Body of pancreas (tissue), 4 donors: ENCODE measurements around the gene PSD2.

Experiments used
- CTCF ChIP-seq, 7 experiments: fragments of 450-650 bp in 4 of 7; fragments of 200-600 bp in 3 of 7; sonication (generic) in 3 of 7; IDR thresholded peaks; one replicate each; pipeline ENCODE4 v1.5.1; 2016 to 2019; ENCODE audit warnings: antibody characterized with exemption in 7 of 7
- POLR2A ChIP-seq, 3 donors: fragments of 450-650 bp; IDR thresholded peaks; one replicate each; pipeline ENCODE4 v1.6.1; 2016; ENCODE audit warnings: antibody characterized with exemption in 3 of 3, mild to moderate bottlenecking in 2 of 3

GRCh38 chr5:139747583-139748504 lies 47.8 kb upstream of the PSD2 start:
- peak in 1 of 3 donors; percentile 12 for TF ChIP-seq POLR2A (IDR thresholded peaks at IDR 0.05)
- no peak for TF ChIP-seq CTCF (IDR thresholded peaks at IDR 0.05)
